Left colon (tissue), 2 donors: ENCODE results near the gene KIF27. TPM values are rescaled to one million over a fixed set of nuclear protein-coding genes. Genes with fewer than 3 reads are reported as not detected.
"Not testable (repeated sequence)": the region's sequence is repeated elsewhere in the genome, so short reads cannot be mapped to it uniquely, and the experiment has no call there.

Source experiments
- ATAC-seq: fragments of 200-7000 bp; cut with Tn5 transposase; one replicate; pipeline ENCODE4 v1.9.1; 2020; ENCODE audit warnings: mild to moderate bottlenecking, moderate library complexity
- DNase-seq, 2 donors: peaks; one replicate each; pipeline ENCODE4 v3.0.0-alpha.2; 2020
- intact Hi-C, 2 donors: fragments of 100-400 bp; cut with DNase I in 1 of 2; cut with micrococcal nuclease in 1 of 2; formaldehyde crosslinking; loops; one replicate each; pipeline versions ENCODE4 v1.11.2 to v1.14.0; 2022; cut with DNase I, micrococcal nuclease
- total RNA-seq, 2 donors: library from RNA; stranded (reverse); fragmentation: NEBNext Ultra II Directional; extraction: Animal tissue kit (Norgen Biotek cat#: 25700); gene quantifications; one replicate each; pipeline ENCODE4 v1.2.1, GENCODE V29; 2021
- donor health status: DM: no; HTN: no; CAD: no.
- donor health status: DM: yes; HTN: yes; CAD: no.

The KIF27 gene
- total RNA-seq, 2 donors from 2014 or later = 3.2 to 3.3 TPM

GRCh38 chr9:83935276-83935935, 14.2 kb upstream of the KIF27 start:
- ATAC-seq = peak; percentile 24
- no peak for DNase-seq
- intact Hi-C loops = loop anchor here in 1 of 2 donors (5.0 kb wide), 2 partner anchors 327 to 382 kb away; no protein-coding TSS in a partner anchor

GRCh38 chr9:83934569-83935275, 13.5 kb upstream of the KIF27 start:
- DNase-seq = no peak
- peak; percentile 84 for ATAC-seq
- intact Hi-C loops = loop anchor here in 1 of 2 donors (5.0 kb wide), 2 partner anchors 328 to 383 kb away; no protein-coding TSS in a partner anchor

GRCh38 chr9:83933790-83934189, 12.6 kb upstream of the KIF27 start:
- intact Hi-C loops = no loop called here
- ATAC-seq (no peak), DNase-seq (no peak)

- intact Hi-C loops = no loop called here
- DNase-seq (no peak), ATAC-seq (no peak)
These were observed 11.6 kb upstream of the KIF27 start for GRCh38 chr9:83932851-83933250.

GRCh38 chr9:83932011-83932410, 10.8 kb upstream of the KIF27 start:
- intact Hi-C loops = no loop called here
- ATAC-seq (no peak), DNase-seq (no peak)

GRCh38 chr9:83930881-83931280, 9.6 kb upstream of the KIF27 start:
- ATAC-seq = no peak
- DNase-seq = no peak
- intact Hi-C loops = no loop called here

- no peak for ATAC-seq
- intact Hi-C loops = no loop called here
These were observed 6.4 kb upstream of the KIF27 start for GRCh38 chr9:83927591-83927990.

GRCh38 chr9:83920469-83920926, 734 bp downstream of the KIF27 start:
- intact Hi-C loops = no loop called here

More at GRCh38 chr9:83927591-83927990, 6.4 kb upstream of the KIF27 start:
- DNase-seq = no peak

GRCh38 chr9:83919111-83919510, 2.1 kb downstream of the KIF27 start:
- intact Hi-C loops = no loop called here
- ATAC-seq (no peak), DNase-seq (no peak)

More at GRCh38 chr9:83920469-83920926, 734 bp downstream of the KIF27 start:
- ATAC-seq (peak; percentile 64), DNase-seq (peak; percentile 63 to 73)

GRCh38 chr9:83912194-83912593, 9.0 kb downstream of the KIF27 start:
- ATAC-seq = peak; percentile 74
- DNase-seq, intact Hi-C loops: not testable (repeated sequence)

GRCh38 chr9:83906144-83906543, 15.1 kb downstream of the KIF27 start:
- ATAC-seq = no peak
- DNase-seq = no peak
- intact Hi-C loops = no loop called here

GRCh38 chr9:83900615-83901014, 20.6 kb downstream of the KIF27 start:
- peak; percentile 74 for ATAC-seq
- intact Hi-C loops, DNase-seq: not testable (repeated sequence)

- ATAC-seq, intact Hi-C loops, DNase-seq: not testable (repeated sequence)
These were observed 26.9 kb downstream of the KIF27 start for GRCh38 chr9:83894301-83894700.

- intact Hi-C loops, ATAC-seq, DNase-seq: not testable (repeated sequence)
These were observed 34.7 kb downstream of the KIF27 start for GRCh38 chr9:83886498-83886897.

GRCh38 chr9:83885559-83886240, 35.5 kb downstream of the KIF27 start:
- DNase-seq, intact Hi-C loops, ATAC-seq: not testable (repeated sequence)

GRCh38 chr9:83881687-83882408, 39.4 kb downstream of the KIF27 start:
- ATAC-seq, DNase-seq, intact Hi-C loops: not testable (repeated sequence)

- intact Hi-C loops, ATAC-seq: not testable (repeated sequence)
These were observed 45.7 kb downstream of the KIF27 start for GRCh38 chr9:83875559-83875958.

GRCh38 chr9:83849895-83850294, 71.3 kb downstream of the KIF27 start:
- ATAC-seq, intact Hi-C loops, DNase-seq: not testable (repeated sequence)

More at GRCh38 chr9:83875559-83875958, 45.7 kb downstream of the KIF27 start:
- DNase-seq = not testable (repeated sequence)
